Transverse colon (tissue), 4 donors: Measurements from ENCODE around the gene STK24. TPM values are rescaled to one million over a fixed set of nuclear protein-coding genes. Genes with fewer than 3 reads are reported as not detected.

Source experiments
- DNase-seq: peaks from one replicate; pipeline ENCODE4 v3.0.0-alpha.2; 2019
- H3K27ac ChIP-seq, 4 donors: fragments of 200-600 bp; sonication (generic); 2 replicates each; pipeline ENCODE4 v1.5.1; 2016 to 2018; ENCODE audit warnings: inconsistent platforms in 4 of 4
- H3K27me3 ChIP-seq: fragments of 200-600 bp; sonication (generic); 2 replicates; pipeline ENCODE4 v1.5.1; 2017; ENCODE audit warnings: inconsistent platforms
- H3K36me3 ChIP-seq, 4 donors: fragments of 200-600 bp; sonication (generic); 2 replicates each; pipeline ENCODE4 v1.5.1; 2017 to 2019; ENCODE audit warnings: inconsistent platforms in 4 of 4
- H3K4me1 ChIP-seq, 4 donors: fragments of 200-600 bp; sonication (generic); 2 replicates each; pipeline ENCODE4 v1.5.1; 2017 to 2020; ENCODE audit warnings: inconsistent platforms in 4 of 4
- H3K4me3 ChIP-seq, 4 donors: fragments of 200-600 bp; sonication (generic); 1 replicate in 1 of 4; 2 replicates in 3 of 4; pipeline versions ENCODE4 v1.5.1 to v1.6.1; 2017 to 2019; ENCODE audit warnings: inconsistent platforms in 4 of 4
- H3K9me3 ChIP-seq, 2 donors: fragments of 200-600 bp; sonication (generic); 2 replicates each; pipeline ENCODE4 v1.5.1; 2017 to 2019; ENCODE audit warnings: inconsistent platforms in 2 of 2
- CTCF ChIP-seq, 5 experiments: fragments of 200-600 bp in 3 of 5; fragments of 450-650 bp in 2 of 5; sonication (generic) in 3 of 5; IDR thresholded peaks; 1 replicate in 2 of 5; 2 replicates in 3 of 5; pipeline ENCODE4 v1.5.1; 2016 to 2017; ENCODE audit warnings: antibody characterized with exemption in 5 of 5, inconsistent platforms in 3 of 5, mild to moderate bottlenecking in 2 of 5, moderate library complexity in 1 of 5
- EP300 ChIP-seq: sonication (generic); formaldehyde crosslinking; IDR thresholded peaks from one replicate; pipeline ENCODE4 v1.6.1; 2017; ENCODE audit warnings: antibody characterized with exemption, low read depth
- POLR2A ChIP-seq: fragments of 450-650 bp; IDR thresholded peaks from one replicate; pipeline ENCODE4 v1.6.1; 2016; ENCODE audit warnings: antibody characterized with exemption, mild to moderate bottlenecking, moderate library complexity
- POLR2AphosphoS5 ChIP-seq, 3 donors: sonication (generic); formaldehyde crosslinking; IDR thresholded peaks; one replicate each; pipeline ENCODE4 v1.6.1; 2016; ENCODE audit warnings: antibody characterized with exemption in 3 of 3
- WGBS, 2 donors: methylation state at CpG; one replicate each; pipeline ENCODE4 v1.1.5; 2018; ENCODE audit warnings: low coverage in 1 of 2; 5-methylcytosine and 5-hydroxymethylcytosine counted together
- in situ Hi-C, 4 donors: fragments of 200-750 bp; cut with MboI; loops; one replicate each; pipeline versions ENCODE4 v1.15.0 to v1.15.1; 2017; ENCODE audit warnings: low sequenced_read_pairs in 3 of 4, low pct_ligation_motif_present in 1 of 4, low pct_unique_long_range_greater_than_20kb in 1 of 4
- intact Hi-C: fragments of 100-400 bp; cut with DNase I; formaldehyde crosslinking; loops from one replicate; pipeline ENCODE4 v1.15.1; 2023; ENCODE audit warnings: low total_unique reads
- total RNA-seq, 4 donors: library from RNA; depleted of rRNA; stranded (reverse); fragments of >200 nt; gene quantifications; one replicate each; pipeline ENCODE4 v1.1.0, GENCODE V29; 2016

Gene STK24
- total RNA-seq, 4 donors from 2014 or later: 87.2 to 152 (median 131) TPM

GRCh38 chr13:98411013-98411412 is 165.9 kb downstream of the STK24 start:
- Histone ChIP-seq H3K4me3 (no peak overlapping the region), H3K27me3 (no peaks in the 10 kb centered on the region), H3K9me3 (no peaks in the 10 kb centered on the region), H3K27ac (no peak overlapping the region), H3K4me1 (peaks cover 2 to 9% (median 7%) of the 10 kb centered on the region in 4 donors), H3K36me3 (peaks cover 0 to 2% (median 0%) of the 10 kb centered on the region in 4 donors)
- intact Hi-C loops (no loop called here), in situ Hi-C loops (loop anchor here (10.0 to 25.0 kb wide), 4 partner anchors 256 to 556 kb away; partner anchors contain the start of gene FARP1 (in 2 of the 4))
- TF ChIP-seq CTCF (IDR thresholded peaks at IDR 0.05): no peak
- TF ChIP-seq EP300: no peak
- TF ChIP-seq POLR2A: no peak
- TF ChIP-seq POLR2AphosphoS5 (IDR thresholded peaks at IDR 0.05): no peak
- WGBS, 2 donors: 82 to 91% methylated on average over 5 of the region's 5 CpGs
- no peak for DNase-seq

- Histone ChIP-seq H3K4me1 (peaks cover under 1 to 9% (median 6%) of the 10 kb centered on the region in 4 donors), H3K27me3 (no peaks in the 10 kb centered on the region), H3K9me3 (no peaks in the 10 kb centered on the region), H3K36me3 (peaks cover 0 to 2% (median 0%) of the 10 kb centered on the region in 4 donors), H3K27ac (no peak overlapping the region), H3K4me3 (no peak overlapping the region)
- intact Hi-C loops (no loop called here), in situ Hi-C loops (loop anchor here (10.0 to 25.0 kb wide), 4 partner anchors 256 to 556 kb away; partner anchors contain the start of gene FARP1 (in 2 of the 4))
- no peak for DNase-seq
- WGBS, 2 donors: 93 to 94% methylated on average over 11 of the region's 11 CpGs
- TF ChIP-seq POLR2AphosphoS5 (IDR thresholded peaks at IDR 0.05): no peak
- TF ChIP-seq EP300: no peak
- no peak for TF ChIP-seq POLR2A
- no peak for TF ChIP-seq CTCF (IDR thresholded peaks at IDR 0.05)
Observed at GRCh38 chr13:98410612-98411011, 166.3 kb downstream of the STK24 start.

- no peak for TF ChIP-seq CTCF (IDR thresholded peaks at IDR 0.05)
- TF ChIP-seq EP300: no peak
- TF ChIP-seq POLR2AphosphoS5 (IDR thresholded peaks at IDR 0.05): no peak
- no peak for TF ChIP-seq POLR2A
Observed at GRCh38 chr13:98409281-98409680, 167.6 kb downstream of the STK24 start.

GRCh38 chr13:98407575-98407974 is 169.3 kb downstream of the STK24 start:
- no peak overlapping the region for H3K27ac ChIP-seq
- TF ChIP-seq POLR2A: no peak
- TF ChIP-seq POLR2AphosphoS5 (IDR thresholded peaks at IDR 0.05): no peak
- TF ChIP-seq EP300: no peak
- TF ChIP-seq CTCF (IDR thresholded peaks at IDR 0.05): no peak
- no peaks in the 10 kb centered on the region for H3K9me3 ChIP-seq
- no peak overlapping the region for H3K4me3 ChIP-seq
- no peak for DNase-seq
- intact Hi-C loops (no loop called here), in situ Hi-C loops (loop anchor here in 3 of 4 donors (25.0 kb wide), 2 partner anchors 270 to 545 kb away; partner anchors contain the start of gene FARP1 (in 2 of the 3))
- peaks cover 0 to 2% (median 0%) of the 10 kb centered on the region in 4 donors for H3K36me3 ChIP-seq
- H3K27me3 ChIP-seq: no peaks in the 10 kb centered on the region
- peaks cover 0 to 17% (median 10%) of the 10 kb centered on the region in 4 donors for H3K4me1 ChIP-seq
- WGBS, 2 donors: 94 to 96% methylated on average over 4 of the region's 4 CpGs

More at GRCh38 chr13:98409281-98409680, 167.6 kb downstream of the STK24 start:
- intact Hi-C loops (no loop called here), in situ Hi-C loops (loop anchor here in 3 of 4 donors (25.0 kb wide), 2 partner anchors 272 to 547 kb away; partner anchors contain the start of gene FARP1 (in 2 of the 3))
- Histone ChIP-seq H3K4me3 (no peak overlapping the region), H3K36me3 (peaks cover 0 to 2% (median 0%) of the 10 kb centered on the region in 4 donors), H3K9me3 (no peaks in the 10 kb centered on the region), H3K4me1 (peaks cover 0 to 17% (median 10%) of the 10 kb centered on the region in 4 donors), H3K27me3 (no peaks in the 10 kb centered on the region), H3K27ac (no peak overlapping the region)
- 96 to 97% methylated on average over 9 to 13 of the region's 13 CpGs for WGBS, 2 donors
- no peak for DNase-seq
